ENCODE data around the gene YY1AP1.
"Not testable (repeated sequence)": the region's sequence is repeated elsewhere in the genome, so short reads cannot be mapped to it uniquely, and the experiment has no call there.

YY1AP1 gene

DNA sequence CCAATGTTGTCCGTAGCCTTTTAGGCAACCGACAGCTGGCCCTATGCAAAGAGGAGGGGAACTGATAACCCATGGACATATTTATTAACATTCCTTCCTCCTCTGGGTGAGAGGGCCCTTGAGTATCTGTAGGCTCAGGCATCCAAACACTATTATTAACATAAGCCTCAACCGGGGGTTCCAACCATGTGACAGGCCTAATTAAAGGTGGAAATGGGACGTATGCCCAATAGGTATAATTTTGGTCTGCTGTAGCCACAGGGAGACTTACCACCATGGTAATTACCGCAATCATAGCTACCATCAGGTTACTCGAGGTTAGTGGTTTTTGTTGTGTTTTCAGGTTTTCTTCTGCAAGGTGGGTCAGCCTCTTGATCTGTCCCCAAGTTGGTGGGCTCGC is 5.6 kb upstream of the YY1AP1 start:
- no peak for DNase-seq

DNA sequence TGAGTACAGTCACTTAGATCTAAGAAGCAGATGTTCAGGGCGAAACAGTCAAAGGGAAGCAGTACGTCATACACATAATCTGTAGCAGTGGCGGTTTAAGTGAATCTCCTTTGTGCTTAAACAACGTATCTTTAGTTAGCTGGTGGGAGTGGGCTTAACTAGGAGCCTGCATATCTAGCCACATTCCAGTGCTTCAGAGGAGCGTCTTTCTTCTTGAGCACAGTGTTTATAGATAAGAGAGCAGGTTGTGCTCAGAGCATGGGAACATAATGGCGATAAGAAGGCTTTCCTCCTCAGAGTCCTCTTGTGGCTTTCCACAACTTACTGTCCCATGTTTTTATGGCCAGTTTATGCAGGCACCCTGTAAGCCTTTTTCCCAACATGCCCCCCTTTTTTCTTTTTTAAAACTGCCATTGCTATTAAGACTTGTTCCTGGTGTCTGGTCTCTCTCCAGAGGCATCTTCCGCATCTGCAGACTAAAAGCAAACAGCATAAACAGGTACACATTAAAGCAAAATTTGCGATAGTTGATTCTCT is 3.5 kb upstream of the YY1AP1 start:
- DNase-seq: no peak

DNA sequence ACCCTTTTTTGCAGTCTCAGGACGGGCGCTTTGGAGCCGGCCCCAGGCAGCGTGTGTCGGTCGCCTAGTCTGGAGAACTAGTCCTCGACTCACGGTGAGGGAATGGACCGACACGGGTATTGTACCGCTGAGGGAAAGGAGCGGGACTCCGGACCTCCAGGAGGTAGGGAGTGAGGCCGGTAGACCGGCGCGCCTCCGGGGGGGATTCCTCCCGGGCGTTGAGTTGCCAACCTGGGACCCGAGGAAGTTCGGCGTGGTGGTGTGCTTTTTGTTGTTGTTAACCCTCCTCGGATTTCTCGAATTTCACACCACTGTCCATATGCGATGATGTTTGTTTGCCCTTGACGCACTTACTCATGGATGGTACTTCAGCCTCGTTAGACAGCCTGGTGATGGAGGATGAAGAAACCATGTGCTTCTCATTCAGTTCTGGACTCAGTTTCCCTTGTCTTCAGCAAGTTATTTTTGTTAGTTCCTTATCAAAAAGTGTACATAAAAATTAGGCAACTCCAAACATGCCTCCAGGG is 570 bp upstream of the YY1AP1 start, which contains the start of gene DAP3:
Gene DAP3 (plus strand): TSS at position 11 of the 527 bp plus-strand sequence. CDS start 20,689 bp downstream, outside the sequence.
- not testable (repeated sequence) for DNase-seq

DNA sequence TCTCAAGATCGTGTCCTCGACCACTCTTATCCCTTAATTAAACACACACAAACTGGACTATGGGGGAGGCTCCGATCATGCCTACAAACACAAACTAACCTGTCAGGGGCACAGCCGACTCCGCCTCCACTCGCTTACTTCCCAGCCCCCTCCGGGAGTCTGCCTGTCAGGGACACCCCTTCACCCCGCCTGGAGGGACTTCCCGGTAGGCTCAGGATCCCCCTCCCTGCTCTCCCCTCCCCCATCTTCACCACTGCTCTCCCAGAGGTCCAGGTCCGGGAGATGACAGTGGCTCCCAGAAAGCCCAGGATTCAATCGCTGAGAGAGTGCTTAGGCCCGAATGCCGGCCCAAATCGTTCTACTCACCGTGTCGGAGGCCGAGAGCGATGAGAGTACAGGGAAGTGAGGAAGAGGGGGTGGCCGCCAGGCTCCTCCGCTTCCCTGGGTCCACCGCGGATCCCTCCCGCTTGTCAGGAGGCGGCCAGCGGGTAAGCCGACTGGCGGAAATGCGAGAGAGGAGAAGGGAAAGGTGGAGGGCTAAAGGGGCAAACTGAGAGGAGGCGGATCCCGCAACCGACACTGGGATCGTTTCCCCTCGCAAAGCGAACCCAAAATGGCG is 760 bp downstream of the YY1AP1 start:
- DNase-seq: peak; percentile 11

DNA sequence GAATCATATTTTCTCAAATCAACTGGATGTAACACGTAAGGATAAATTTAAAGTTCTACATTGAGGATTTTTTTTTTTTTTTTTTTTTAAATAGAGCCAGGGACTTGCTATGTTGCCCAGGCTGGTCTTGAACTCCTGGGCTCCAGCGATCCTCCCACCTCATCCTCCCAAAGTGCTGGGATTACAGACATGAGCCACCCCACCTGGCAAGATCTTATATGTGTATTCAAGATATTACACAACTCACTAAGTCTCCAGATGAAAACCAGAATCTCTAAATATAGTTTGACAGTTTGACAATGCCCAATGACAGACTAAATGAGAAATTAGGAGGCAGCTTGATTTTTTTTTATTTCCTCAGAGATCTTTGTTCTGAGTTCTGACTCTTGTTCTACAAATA is 6.8 kb downstream of the YY1AP1 start:
- no peak for DNase-seq

DNA sequence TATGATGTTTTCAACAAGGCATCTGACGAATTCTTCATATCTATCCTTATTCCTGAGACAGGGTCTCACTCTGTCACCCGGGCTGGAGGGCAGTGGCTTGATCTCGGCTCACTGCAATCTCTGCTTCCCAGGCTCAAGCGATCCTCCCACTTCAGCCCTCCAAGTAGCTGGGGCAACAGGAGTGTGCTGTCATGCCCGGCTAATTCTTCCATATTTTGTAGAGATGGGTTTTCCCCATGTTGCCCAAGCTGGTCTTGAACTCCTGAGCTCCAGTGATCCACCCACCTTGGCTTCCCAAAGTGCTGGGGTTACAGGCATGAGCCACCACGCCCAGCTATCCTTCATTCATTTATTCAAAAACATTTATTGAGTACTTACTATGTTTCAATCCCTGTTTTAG is 8.0 kb downstream of the YY1AP1 start:
- DNase-seq: no peak

DNA sequence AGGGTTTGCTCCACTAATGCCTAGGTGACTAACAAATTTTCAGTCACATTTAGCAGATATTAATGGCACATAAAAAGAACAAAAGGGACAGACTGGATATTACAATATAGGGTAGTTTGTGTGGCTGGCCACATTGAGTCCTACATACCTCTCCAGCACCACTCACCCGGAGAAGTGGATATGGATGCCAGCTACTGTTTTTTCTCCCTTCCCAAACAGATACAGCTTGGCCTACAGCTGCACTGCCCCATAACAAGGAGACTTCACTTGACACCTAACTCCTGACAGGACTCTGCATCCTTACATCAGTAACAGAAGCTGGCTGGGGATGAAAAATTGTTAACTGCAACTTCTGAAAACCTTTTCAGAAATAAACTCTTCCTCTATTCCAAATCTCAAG is 9.6 kb downstream of the YY1AP1 start:
- DNase-seq: not testable (repeated sequence)

DNA sequence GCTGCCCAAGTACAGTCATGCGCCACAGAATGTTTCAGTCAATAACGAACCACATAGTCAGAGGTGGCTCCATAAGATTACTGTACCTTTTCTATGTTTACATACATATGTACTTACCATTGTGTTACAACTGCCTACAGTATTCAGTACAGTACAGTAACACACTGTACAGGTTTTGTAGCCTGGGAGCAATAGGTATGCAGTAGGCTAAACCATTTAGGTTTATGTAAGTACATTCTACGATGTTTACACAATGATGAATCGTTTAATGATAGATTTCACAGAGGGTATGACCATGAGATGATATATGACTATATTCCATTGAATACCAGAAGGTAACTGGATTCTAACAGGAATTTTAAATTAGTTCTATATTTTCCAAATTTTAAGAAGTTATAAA is 10.5 kb downstream of the YY1AP1 start:
- no peak for DNase-seq

DNA sequence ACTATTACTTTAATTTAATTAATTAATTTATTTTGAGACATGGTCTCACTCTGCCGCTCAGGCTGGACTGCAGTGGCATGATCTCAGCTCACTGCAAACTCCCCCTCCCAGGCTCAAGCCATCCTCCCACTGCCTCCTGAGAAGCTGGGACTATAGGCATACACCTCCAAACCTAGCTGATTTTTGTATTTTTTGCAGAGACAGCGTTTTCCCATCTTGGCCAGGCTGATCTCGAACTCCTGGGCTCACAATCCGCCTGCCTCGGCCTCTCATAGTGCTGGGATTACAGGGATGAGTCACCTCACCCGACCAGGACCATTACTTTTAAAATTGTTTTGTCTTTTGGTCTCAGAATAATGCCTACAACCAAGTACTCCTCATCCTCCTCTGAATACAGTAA is 15.6 kb downstream of the YY1AP1 start:
- no peak for DNase-seq

DNA sequence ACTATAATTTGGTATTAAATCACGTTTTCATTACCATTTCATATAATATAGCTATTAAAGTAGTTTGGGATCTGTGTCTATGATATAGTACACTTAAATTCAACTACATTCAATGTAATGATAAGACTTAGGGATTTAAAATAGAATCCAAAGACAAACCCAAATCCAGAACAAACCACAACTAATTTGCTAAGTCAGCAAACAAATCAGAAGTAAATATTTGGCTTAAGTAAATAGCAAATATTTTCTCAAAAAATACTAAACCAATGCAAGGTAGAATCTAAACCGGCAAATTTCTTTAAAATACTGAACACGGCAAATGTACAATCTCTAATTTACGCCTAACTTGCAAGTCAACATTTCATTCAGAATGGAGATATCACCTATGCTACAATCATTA is 16.8 kb downstream of the YY1AP1 start:
- no peak for DNase-seq

DNA sequence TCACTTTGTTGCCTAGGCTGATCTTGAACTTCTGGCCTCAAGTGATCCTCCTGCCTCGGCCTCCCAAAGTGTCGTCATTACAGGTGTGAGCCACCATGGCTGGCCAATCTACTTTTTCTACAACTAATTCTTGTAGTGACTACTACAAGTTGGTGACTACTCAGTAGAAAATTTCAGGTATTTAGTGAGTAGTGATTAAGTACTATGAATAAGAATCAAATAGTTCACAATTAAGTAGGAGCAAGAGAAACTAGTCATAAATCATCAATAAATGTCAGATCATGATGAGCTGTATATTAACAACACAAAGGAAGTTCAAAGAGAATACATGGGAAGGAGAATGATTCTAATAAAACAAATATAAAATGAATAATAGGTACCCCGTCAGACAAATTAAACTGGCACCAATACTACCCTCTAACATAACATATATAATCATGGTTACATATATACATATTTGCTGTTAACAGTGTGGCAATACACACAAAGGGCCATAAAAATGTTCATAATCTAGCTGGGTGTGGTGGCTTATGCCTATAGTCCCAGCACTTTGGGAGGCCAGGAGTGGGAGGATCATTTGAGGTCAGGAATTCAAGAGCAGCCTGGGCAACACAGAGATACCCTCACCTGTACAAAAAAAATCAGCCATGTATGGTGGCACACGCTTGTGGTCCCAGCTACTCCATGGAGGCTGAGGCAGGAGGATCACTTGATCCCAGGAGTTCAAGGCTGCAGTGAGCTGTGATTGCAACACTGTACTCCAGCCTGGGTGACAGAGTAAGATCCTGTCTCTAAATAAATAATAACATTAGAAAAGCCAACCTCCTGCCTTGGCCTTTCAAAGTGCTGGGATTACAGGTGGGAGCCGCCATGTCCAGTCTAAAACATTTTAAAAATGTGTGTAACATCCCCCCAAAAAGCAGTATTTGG is 19.1 kb downstream of the YY1AP1 start:
- no peak for DNase-seq

DNA sequence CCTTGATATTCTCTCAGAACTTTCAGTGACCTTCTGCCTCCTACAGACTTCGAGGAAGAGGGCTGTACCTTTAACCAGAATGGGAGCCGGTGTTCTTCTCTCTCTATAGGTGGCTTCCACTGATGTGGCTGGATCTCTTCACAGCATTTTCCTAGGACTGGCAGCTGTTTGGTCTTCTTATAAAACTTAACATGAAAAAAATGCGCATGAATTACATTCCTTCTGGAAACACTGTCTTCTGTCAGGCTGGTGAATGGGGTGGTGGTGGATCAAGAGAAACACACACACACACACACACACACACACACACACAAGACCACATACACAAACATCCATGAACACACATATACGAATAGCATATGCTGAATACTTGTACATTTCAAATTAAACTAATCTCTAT is 27.3 kb downstream of the YY1AP1 start:
- DNase-seq: not testable (repeated sequence)

DNA sequence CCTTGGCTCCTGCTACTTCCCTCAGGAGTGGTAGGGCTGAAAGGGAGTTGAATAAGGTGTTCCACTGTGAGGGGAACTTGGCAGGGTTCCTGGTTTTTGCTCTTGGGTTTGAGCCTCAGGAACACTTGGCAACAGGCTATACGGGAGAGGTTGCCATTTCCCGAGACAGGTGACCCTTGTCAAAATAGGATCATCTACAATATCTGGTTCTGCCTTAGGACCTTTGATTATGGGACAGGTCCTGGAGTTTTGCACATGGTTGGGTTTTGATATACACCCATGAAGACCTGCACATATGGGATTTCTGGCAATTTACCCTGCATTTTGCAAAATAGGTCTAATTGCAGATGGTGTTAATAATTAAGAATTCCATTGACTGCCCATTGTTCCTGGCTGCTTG is 31.1 kb downstream of the YY1AP1 start:
- no peak for DNase-seq

DNA sequence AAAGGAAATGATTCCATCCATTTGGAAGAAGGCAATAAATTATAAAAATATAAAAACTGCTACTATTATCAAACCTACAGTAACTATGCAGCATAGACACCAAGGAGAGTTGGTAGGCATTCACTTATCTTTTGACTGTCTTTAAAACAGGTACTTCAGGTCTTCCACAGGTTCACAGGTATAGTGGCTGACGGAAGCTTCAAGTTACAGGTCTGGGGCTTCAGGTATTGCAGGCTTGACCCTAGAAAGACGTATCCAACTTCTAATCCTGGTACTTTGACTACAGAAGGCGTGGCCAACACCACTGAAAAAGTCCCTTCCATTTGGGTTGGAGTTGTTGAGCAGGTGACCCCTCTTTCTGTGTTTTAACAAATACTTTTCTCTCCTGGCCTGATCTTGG is 35.6 kb downstream of the YY1AP1 start:
- DNase-seq: no peak

DNA sequence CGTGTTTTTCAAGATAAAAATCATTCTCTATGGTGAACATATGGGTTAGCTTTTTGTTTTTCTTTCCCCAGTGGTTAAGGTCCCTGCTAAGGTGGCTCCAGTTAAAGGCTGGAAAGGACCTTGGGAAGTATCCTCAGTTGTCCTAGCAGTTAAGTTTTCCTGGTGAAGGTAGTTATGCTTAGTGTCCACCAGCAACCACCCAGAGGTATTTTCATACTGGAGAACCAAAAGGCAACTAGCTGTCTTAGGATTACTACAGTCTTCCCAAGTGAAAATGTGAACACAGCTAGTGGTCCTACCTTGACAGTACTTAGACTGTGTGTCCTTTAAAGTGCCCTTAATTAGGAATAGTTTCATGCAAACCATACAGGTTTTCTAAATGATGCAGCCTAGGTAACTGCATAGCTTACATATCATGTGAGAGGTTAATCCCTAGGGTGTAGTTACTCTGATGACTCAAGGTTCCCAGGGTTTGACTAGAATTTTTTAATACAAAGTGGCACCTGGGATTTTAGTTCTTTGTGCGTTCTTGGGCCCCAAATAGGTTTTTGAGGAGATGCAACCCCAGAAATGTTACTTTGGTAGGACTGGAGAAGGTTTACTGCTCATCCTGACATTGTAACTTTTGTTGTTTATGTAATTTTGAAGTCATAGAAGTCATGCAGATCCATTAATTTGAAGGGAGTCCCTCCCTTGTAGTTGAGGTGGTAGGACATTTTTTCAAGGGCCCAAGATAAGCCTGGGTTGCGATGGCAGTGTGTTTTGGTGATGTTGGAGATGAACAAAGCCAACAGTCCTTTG is 36.5 kb downstream of the YY1AP1 start:
- peak; percentile 59 for DNase-seq

DNA sequence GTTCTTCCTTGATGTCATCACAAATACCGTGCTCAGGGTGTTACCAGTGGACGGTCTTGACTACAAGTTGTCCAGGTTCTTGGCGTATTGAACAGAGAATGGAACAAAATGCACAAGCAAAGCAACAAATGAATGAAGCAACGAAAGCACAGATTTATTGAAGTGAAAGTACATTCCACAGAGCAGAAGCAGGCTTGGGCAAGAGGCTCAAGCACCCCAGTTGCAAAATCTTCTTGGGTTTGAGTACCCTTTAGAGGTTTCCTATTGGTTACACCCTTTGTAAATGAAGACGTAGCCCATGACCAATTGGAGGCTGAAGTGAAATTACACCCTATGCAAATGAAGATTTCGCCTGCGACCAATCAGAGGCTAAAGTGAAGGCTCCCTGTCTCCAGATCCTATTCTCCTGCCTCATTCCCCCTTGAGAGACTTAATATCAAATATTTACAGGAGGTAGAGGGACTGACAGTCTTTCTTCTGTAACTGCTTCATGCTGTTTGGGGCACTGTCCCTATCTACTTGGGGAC is 38.3 kb downstream of the YY1AP1 start:
- no peak for DNase-seq

DNA sequence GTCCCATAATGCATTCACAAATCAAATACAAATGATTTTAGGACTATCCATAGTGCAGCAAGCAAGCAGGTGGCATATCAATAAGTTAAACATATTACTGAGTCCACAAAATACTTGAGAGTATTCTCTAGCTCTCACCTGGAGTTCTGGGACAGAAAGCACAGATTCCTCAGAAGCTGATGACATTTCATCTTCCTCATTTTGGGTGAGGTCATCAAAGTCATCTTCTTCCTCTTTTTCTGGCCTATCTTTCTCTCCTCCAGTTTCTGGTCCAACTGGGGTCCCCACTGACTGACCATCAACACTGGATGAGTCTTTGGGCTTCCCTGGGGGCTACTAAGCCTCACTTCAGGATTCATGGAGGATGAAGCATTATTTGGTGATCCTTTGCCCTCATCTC is 38.9 kb downstream of the YY1AP1 start:
- no peak for DNase-seq

DNA sequence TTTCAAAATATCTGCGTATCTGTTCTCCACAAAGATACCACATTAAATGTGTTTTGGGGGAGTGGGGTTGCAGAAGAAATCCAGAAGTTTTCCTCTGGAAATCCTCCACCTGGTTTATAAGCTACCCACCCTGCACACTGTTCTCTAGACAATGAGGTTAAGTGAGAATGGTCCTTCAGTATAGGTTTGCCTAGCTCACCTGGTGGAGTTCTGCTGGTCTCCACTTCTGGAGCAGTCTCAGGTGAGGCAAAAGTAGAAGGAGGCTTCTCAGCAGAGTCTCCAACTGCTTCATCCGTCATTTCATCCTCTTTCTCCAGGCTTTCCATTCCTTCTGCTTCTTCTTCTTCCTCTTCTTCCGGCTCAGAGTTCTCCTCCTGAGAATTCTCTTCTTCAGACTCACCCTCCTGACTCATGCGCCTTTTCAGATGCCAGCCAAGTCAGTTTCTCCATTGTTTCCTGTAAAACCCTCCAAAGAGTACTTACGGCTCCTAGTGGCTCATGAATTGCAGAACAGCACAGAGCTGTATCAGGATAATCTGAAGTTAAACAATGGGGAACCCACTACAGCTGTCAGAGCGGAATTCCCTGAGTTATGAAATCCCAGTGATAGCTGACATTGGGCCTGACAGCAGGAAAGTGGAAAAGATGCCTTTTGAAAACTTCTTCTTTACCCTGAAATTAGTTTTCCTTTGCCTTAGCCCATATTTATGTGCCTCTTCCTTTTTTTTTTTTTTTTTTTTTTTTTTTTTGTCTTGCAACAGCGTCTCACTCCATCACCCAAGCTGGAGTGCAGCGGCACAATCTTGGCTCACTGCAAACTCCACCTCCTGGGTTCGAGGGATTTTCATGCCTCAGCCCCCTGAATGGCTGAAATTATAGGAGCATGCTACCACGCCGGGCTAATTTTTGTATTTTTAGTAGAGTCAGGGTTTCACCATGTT is 40.1 kb downstream of the YY1AP1 start:
- no peak for DNase-seq

DNA sequence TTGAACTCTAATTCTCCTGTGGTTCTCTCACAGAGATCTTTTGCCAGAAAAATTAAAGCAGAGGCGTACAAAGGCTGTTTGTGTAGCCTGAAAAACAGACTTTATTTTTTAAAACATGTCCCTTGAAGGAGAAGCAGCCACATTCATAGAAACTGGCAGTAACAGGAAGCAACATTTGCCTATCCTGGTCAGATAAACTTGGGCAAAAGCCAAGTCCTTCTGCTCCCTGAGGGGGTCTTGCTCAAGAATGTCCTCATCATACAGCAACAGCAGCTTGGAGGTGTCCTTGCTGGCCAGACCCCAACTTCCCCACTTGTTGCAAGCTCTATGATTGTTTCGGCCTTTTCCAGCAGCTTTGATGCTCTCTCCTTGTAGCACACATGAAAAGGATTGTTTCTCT is 42.3 kb downstream of the YY1AP1 start:
- no peak for DNase-seq

DNA sequence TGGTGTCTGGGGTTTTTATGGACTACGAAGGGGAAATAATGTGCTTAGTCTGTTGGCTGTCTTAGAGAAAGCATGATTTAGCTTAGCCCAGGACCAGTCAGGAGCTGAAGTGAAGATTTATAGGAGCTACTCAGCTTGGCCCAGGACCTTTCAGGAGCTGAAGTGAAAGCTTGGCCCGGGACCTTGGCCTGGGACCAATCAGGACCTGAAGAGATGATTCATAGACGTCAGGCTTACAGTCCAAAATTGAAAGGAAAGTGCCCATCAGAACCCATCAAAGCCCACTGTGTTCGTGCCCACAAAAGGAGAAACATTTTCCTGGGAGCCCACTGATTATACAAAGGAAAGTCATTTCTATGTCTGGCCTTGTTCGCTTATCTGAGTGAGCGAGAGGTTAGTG is 42.9 kb downstream of the YY1AP1 start:
- no peak for DNase-seq

DNA sequence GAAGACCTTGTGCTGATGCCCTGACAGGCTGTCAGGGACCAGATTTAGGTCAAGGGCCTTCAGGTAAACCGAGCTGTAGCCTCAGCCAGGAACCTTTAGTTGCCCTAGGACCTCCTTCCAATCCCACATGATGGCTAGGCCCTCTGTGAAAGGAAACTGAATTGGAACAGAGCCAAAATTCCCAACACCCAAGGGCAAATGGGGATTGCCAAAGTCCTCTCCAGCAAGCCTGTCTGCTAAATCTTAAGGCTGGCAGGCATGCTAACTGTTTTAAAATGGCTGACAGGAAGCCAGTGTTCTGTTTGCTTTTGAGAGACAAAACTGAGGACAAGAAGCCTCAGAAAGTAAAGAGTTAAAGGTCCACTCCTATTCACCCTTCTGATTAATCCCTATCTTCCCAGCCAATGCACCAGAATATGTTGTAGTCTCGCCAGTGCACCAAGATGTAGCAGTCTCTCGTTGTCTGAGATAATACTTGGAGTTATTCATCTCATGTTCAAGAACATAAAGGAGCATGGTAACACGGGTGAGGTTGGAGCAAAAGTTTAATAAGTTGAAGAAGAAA is 43.5 kb downstream of the YY1AP1 start:
- DNase-seq: no peak

Data from NCI-H1436 (cell line).